ENCODE measurements around the gene FTO. TPM values are rescaled to one million over a fixed set of nuclear protein-coding genes. Genes with fewer than 3 reads are reported as not detected.

Gene FTO
- total and polyA plus RNA-seq, 4 experiments from 2014 or later, result 61.5 to 126 (median 69.7) TPM

- no peaks in the 10 kb centered on the region for H3K27me3 Mint-ChIP-seq
- H3K9me3 Mint-ChIP-seq, result no peaks in the 10 kb centered on the region
- CTCF ChIA-PET (ENCODE audit: partially characterized antibody), result no interaction called here
- H3K9me3 ChIP-seq (ENCODE audit: control insufficient read depth in 1 of 2, low read length in 2 of 2), result no peaks in the 10 kb centered on the region
- H3K36me3 Mint-ChIP-seq, result peaks cover 19 to 29% of the 10 kb centered on the region in 2 donors
- H3K4me1 Mint-ChIP-seq, result peaks cover 5 to 13% (median 9%) of the 10 kb centered on the region in 4 donors
- H3K27ac ChIP-seq (ENCODE audit: low read depth, low read length), result no peak overlapping the region
- H3K27ac Mint-ChIP-seq, result peak overlapping the region in 2 of 7 donors; percentile 6 to 9
- POLR2A ChIA-PET (ENCODE audit: partially characterized antibody), result no interaction called here
- H3K4me1 ChIP-seq (ENCODE audit: insufficient read depth, low read length), result no peaks in the 10 kb centered on the region
- no peak for DNase-seq
- intact Hi-C loops (cut with micrococcal nuclease), result no loop called here
- no peak overlapping the region for H3K4me3 Mint-ChIP-seq
- no peaks in the 10 kb centered on the region for H3K27me3 ChIP-seq (ENCODE audit: insufficient read depth, low read length)
- H3K36me3 ChIP-seq (ENCODE audit: insufficient read depth, low read length), result no peaks in the 10 kb centered on the region
- no peak overlapping the region for H3K4me3 ChIP-seq (ENCODE audit: low read length in 2 of 2)
These were observed 192.8 kb downstream of the FTO start for GRCh38 chr16:53896722-53897121.

GRCh38 chr16:53898993-53899392, 195.0 kb downstream of the FTO start:
- CTCF ChIA-PET (ENCODE audit: partially characterized antibody), result interaction anchor here (1.1 kb wide), 1 partner anchor 8 kb away, joined by 3 read pairs; no protein-coding TSS in a partner anchor
- H3K4me1 ChIP-seq (ENCODE audit: insufficient read depth, low read length), result no peaks in the 10 kb centered on the region
- H3K27me3 Mint-ChIP-seq, result no peaks in the 10 kb centered on the region
- no peak overlapping the region for H3K4me3 Mint-ChIP-seq
- H3K9me3 Mint-ChIP-seq, result no peaks in the 10 kb centered on the region
- H3K36me3 Mint-ChIP-seq, result peaks cover 21 to 35% of the 10 kb centered on the region in 2 donors
- POLR2A ChIA-PET (ENCODE audit: partially characterized antibody), result no interaction called here
- no peak overlapping the region for H3K27ac ChIP-seq (ENCODE audit: low read depth, low read length)
- H3K9me3 ChIP-seq (ENCODE audit: control insufficient read depth in 1 of 2, low read length in 2 of 2), result no peaks in the 10 kb centered on the region
- no peak overlapping the region for H3K27ac Mint-ChIP-seq
- intact Hi-C loops (cut with micrococcal nuclease), result no loop called here
- no peak overlapping the region for H3K4me3 ChIP-seq (ENCODE audit: low read length in 2 of 2)
- no peaks in the 10 kb centered on the region for H3K36me3 ChIP-seq (ENCODE audit: insufficient read depth, low read length)
- DNase-seq, result no peak
- peaks cover 2 to 7% (median 4%) of the 10 kb centered on the region in 4 donors for H3K4me1 Mint-ChIP-seq
- H3K27me3 ChIP-seq (ENCODE audit: insufficient read depth, low read length), result no peaks in the 10 kb centered on the region

- H3K4me3 ChIP-seq (ENCODE audit: low read length in 2 of 2), result no peak overlapping the region
- H3K9me3 ChIP-seq (ENCODE audit: control insufficient read depth in 1 of 2, low read length in 2 of 2), result no peaks in the 10 kb centered on the region
- CTCF ChIA-PET (ENCODE audit: partially characterized antibody), result interaction anchor here (1.1 kb wide), 1 partner anchor 8 kb away, joined by 3 read pairs; no protein-coding TSS in a partner anchor
- peaks cover 21 to 35% of the 10 kb centered on the region in 2 donors for H3K36me3 Mint-ChIP-seq
- H3K4me1 ChIP-seq (ENCODE audit: insufficient read depth, low read length), result no peaks in the 10 kb centered on the region
- intact Hi-C loops (cut with micrococcal nuclease), result no loop called here
- no peaks in the 10 kb centered on the region for H3K27me3 ChIP-seq (ENCODE audit: insufficient read depth, low read length)
- H3K4me3 Mint-ChIP-seq, result no peak overlapping the region
- DNase-seq, result no peak
- no peaks in the 10 kb centered on the region for H3K36me3 ChIP-seq (ENCODE audit: insufficient read depth, low read length)
- no peaks in the 10 kb centered on the region for H3K27me3 Mint-ChIP-seq
- peaks cover 2 to 9% (median 5%) of the 10 kb centered on the region in 4 donors for H3K4me1 Mint-ChIP-seq
- H3K27ac Mint-ChIP-seq, result no peak overlapping the region
- H3K27ac ChIP-seq (ENCODE audit: low read depth, low read length), result no peak overlapping the region
- H3K9me3 Mint-ChIP-seq, result no peaks in the 10 kb centered on the region
- POLR2A ChIA-PET (ENCODE audit: partially characterized antibody), result no interaction called here
These were observed 195.5 kb downstream of the FTO start for GRCh38 chr16:53899431-53899830.

GRCh38 chr16:53900667-53901066, 196.7 kb downstream of the FTO start:
- Mint-ChIP-seq H3K4me1 (peaks cover 10 to 20% (median 16%) of the 10 kb centered on the region in 4 donors), H3K27ac (no peak overlapping the region), H3K9me3 (no peaks in the 10 kb centered on the region), H3K27me3 (no peaks in the 10 kb centered on the region), H3K4me3 (no peak overlapping the region), H3K36me3 (peaks cover 21 to 47% of the 10 kb centered on the region in 2 donors)
- no peak for DNase-seq
- intact Hi-C loops (cut with micrococcal nuclease), result no loop called here
- H3K9me3 ChIP-seq (ENCODE audit: control insufficient read depth in 1 of 2, low read length in 2 of 2), result no peaks in the 10 kb centered on the region
- H3K36me3 ChIP-seq (ENCODE audit: insufficient read depth, low read length), result no peaks in the 10 kb centered on the region
- ChIA-PET POLR2A (ENCODE audit: partially characterized antibody) (no interaction called here), CTCF (ENCODE audit: partially characterized antibody) (no interaction called here)
- no peak overlapping the region for H3K27ac ChIP-seq (ENCODE audit: low read depth, low read length)
- no peak overlapping the region for H3K4me3 ChIP-seq (ENCODE audit: low read length in 2 of 2)
- H3K4me1 ChIP-seq (ENCODE audit: insufficient read depth, low read length), result no peaks in the 10 kb centered on the region
- no peaks in the 10 kb centered on the region for H3K27me3 ChIP-seq (ENCODE audit: insufficient read depth, low read length)

- Mint-ChIP-seq H3K9me3 (no peaks in the 10 kb centered on the region), H3K27me3 (no peaks in the 10 kb centered on the region), H3K4me3 (no peak overlapping the region), H3K36me3 (peaks cover 24 to 54% of the 10 kb centered on the region in 2 donors), H3K4me1 (peaks cover 10 to 20% (median 16%) of the 10 kb centered on the region in 4 donors), H3K27ac (no peak overlapping the region)
- H3K4me3 ChIP-seq (ENCODE audit: low read length in 2 of 2), result no peak overlapping the region
- no peaks in the 10 kb centered on the region for H3K36me3 ChIP-seq (ENCODE audit: insufficient read depth, low read length)
- no peak for DNase-seq
- POLR2A ChIA-PET (ENCODE audit: partially characterized antibody), result no interaction called here
- H3K27me3 ChIP-seq (ENCODE audit: insufficient read depth, low read length), result no peaks in the 10 kb centered on the region
- no peaks in the 10 kb centered on the region for H3K9me3 ChIP-seq (ENCODE audit: control insufficient read depth in 1 of 2, low read length in 2 of 2)
- intact Hi-C loops (cut with micrococcal nuclease), result no loop called here
- no peaks in the 10 kb centered on the region for H3K4me1 ChIP-seq (ENCODE audit: insufficient read depth, low read length)
- CTCF ChIA-PET (ENCODE audit: partially characterized antibody), result no interaction called here
- H3K27ac ChIP-seq (ENCODE audit: low read depth, low read length), result no peak overlapping the region
These were observed 197.5 kb downstream of the FTO start for GRCh38 chr16:53901408-53901807.

GRCh38 chr16:53904533-53904932, 200.6 kb downstream of the FTO start:
- H3K27me3 ChIP-seq (ENCODE audit: insufficient read depth, low read length), result no peaks in the 10 kb centered on the region
- DNase-seq, result no peak
- H3K9me3 ChIP-seq (ENCODE audit: control insufficient read depth in 1 of 2, low read length in 2 of 2), result no peaks in the 10 kb centered on the region
- intact Hi-C loops (cut with micrococcal nuclease), result no loop called here
- H3K9me3 Mint-ChIP-seq, result no peaks in the 10 kb centered on the region
- H3K4me3 ChIP-seq (ENCODE audit: low read length in 2 of 2), result no peak overlapping the region
- no peak overlapping the region for H3K27ac ChIP-seq (ENCODE audit: low read depth, low read length)
- no peak overlapping the region for H3K4me3 Mint-ChIP-seq
- no peaks in the 10 kb centered on the region for H3K27me3 Mint-ChIP-seq
- ChIA-PET CTCF (ENCODE audit: partially characterized antibody) (no interaction called here), POLR2A (ENCODE audit: partially characterized antibody) (no interaction called here)
- no peak overlapping the region for H3K27ac Mint-ChIP-seq
- no peaks in the 10 kb centered on the region for H3K36me3 ChIP-seq (ENCODE audit: insufficient read depth, low read length)
- H3K36me3 Mint-ChIP-seq, result peaks cover 23 to 47% of the 10 kb centered on the region in 2 donors
- no peaks in the 10 kb centered on the region for H3K4me1 ChIP-seq (ENCODE audit: insufficient read depth, low read length)
- H3K4me1 Mint-ChIP-seq, result peaks cover 12 to 17% (median 15%) of the 10 kb centered on the region in 4 donors

- H3K27ac Mint-ChIP-seq, result no peak overlapping the region
- Histone ChIP-seq H3K4me1 (ENCODE audit: insufficient read depth, low read length) (no peaks in the 10 kb centered on the region), H3K4me3 (ENCODE audit: low read length in 2 of 2) (no peak overlapping the region), H3K36me3 (ENCODE audit: insufficient read depth, low read length) (no peaks in the 10 kb centered on the region), H3K27me3 (ENCODE audit: insufficient read depth, low read length) (no peaks in the 10 kb centered on the region), H3K27ac (ENCODE audit: low read depth, low read length) (no peak overlapping the region), H3K9me3 (ENCODE audit: control insufficient read depth in 1 of 2, low read length in 2 of 2) (no peaks in the 10 kb centered on the region)
- DNase-seq, result no peak
- intact Hi-C loops (cut with micrococcal nuclease), result no loop called here
- ChIA-PET POLR2A (ENCODE audit: partially characterized antibody) (no interaction called here), CTCF (ENCODE audit: partially characterized antibody) (no interaction called here)
- peaks cover 12 to 15% (median 14%) of the 10 kb centered on the region in 4 donors for H3K4me1 Mint-ChIP-seq
- H3K9me3 Mint-ChIP-seq, result no peaks in the 10 kb centered on the region
- H3K36me3 Mint-ChIP-seq, result peaks cover 18 to 43% of the 10 kb centered on the region in 2 donors
- no peaks in the 10 kb centered on the region for H3K27me3 Mint-ChIP-seq
- no peak overlapping the region for H3K4me3 Mint-ChIP-seq
These were observed 201.1 kb downstream of the FTO start for GRCh38 chr16:53905028-53905427.

GRCh38 chr16:53908731-53909130, 204.8 kb downstream of the FTO start:
- H3K4me1 Mint-ChIP-seq, result peaks cover 14 to 31% (median 21%) of the 10 kb centered on the region in 4 donors
- H3K27ac ChIP-seq (ENCODE audit: low read depth, low read length), result no peak overlapping the region
- intact Hi-C loops (cut with micrococcal nuclease), result no loop called here
- H3K36me3 Mint-ChIP-seq, result peaks cover 4 to 24% of the 10 kb centered on the region in 2 donors
- H3K4me3 ChIP-seq (ENCODE audit: low read length in 2 of 2), result no peak overlapping the region
- H3K27me3 ChIP-seq (ENCODE audit: insufficient read depth, low read length), result no peaks in the 10 kb centered on the region
- ChIA-PET CTCF (ENCODE audit: partially characterized antibody) (no interaction called here), POLR2A (ENCODE audit: partially characterized antibody) (no interaction called here)
- H3K36me3 ChIP-seq (ENCODE audit: insufficient read depth, low read length), result no peaks in the 10 kb centered on the region
- peaks cover 32% of the 10 kb centered on the region for H3K4me1 ChIP-seq (ENCODE audit: insufficient read depth, low read length)
- H3K27ac Mint-ChIP-seq, result no peak overlapping the region
- H3K9me3 ChIP-seq (ENCODE audit: control insufficient read depth in 1 of 2, low read length in 2 of 2), result no peaks in the 10 kb centered on the region
- no peaks in the 10 kb centered on the region for H3K9me3 Mint-ChIP-seq
- no peaks in the 10 kb centered on the region for H3K27me3 Mint-ChIP-seq
- no peak for DNase-seq
- no peak overlapping the region for H3K4me3 Mint-ChIP-seq

Measured in CD4-positive, alpha-beta memory T cell (primary cell).